ENCODE results near the gene OFD1.
A peak's percentile ranks its signal among the peaks of the same experiment; 100 is the strongest.

OFD1 gene

DNA sequence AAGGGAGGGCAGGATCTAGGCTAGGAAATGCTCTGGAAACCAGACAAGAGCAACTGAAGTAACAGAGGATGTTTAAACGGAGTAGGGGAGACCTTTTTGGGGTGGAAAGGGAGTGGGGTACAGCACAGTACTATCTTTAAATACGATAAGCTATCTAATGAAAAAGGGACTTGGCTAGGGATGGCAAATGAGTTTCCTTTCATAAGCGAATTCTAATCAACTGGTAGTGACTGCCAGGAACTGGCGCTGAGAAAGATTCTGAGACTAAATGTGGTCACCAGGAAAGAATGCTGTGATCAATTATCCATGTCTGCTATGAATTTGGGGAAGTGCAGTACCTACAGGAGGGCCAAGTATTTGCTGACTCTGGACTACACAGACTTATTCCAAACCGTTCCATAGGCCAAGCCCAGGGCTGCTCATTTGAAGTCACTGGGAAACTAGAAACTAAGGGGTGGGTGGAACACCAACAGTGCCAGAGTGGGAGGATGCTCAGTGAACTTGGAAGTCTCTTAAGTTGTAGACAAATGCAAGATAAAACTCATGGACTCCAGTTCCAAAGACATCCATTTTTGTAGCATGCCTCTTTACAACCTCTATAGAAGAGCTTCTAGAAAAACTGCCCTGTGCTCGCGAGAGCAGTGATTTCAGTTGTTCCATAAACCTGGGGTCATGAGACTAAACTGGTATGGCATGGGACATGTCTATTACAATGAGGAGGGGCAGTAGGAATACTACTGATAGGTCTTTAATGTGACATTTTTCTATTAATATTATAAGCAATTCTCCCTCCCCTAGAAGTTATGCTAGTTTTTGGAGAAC lies 2.1 kb upstream of the OFD1 start:
- TF ChIP-seq TAF1 (IDR thresholded peaks at IDR 0.05; ENCODE audit: borderline replicate concordance, low read depth, low read length) (no peak), POLR2AphosphoS5 (IDR thresholded peaks at IDR 0.05; ENCODE audit: low read depth, low read length) (no peak), POLR2A (IDR thresholded peaks at IDR 0.05; ENCODE audit: low read depth, low read length) (no peak)
- FAIRE-seq (peak; percentile 42), DNase-seq (ENCODE audit: insufficient read length) (no peak)

DNA sequence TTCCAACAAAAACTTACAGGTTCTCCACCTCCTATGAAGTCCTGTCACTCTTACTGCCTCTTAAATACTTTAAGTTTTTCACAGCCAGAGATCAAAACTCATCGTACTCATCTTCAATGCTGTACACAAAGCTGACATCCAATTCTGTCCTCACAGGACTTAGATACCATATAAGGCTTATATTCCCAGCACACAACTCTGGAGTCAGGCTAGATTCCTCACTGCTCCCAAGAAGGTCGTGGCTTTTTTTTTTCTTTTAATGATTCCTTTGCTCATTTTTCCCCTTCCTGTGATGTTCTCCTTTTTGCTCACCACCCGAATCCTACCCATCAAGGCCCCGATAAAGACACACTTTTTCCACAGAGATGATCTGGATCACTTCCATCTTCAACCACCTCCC lies 1.0 kb upstream of the OFD1 start:
- TF ChIP-seq TAF1 (IDR thresholded peaks at IDR 0.05; ENCODE audit: borderline replicate concordance, low read depth, low read length), result no peak
- no peak for FAIRE-seq
- no peak for DNase-seq (ENCODE audit: insufficient read length)

DNA sequence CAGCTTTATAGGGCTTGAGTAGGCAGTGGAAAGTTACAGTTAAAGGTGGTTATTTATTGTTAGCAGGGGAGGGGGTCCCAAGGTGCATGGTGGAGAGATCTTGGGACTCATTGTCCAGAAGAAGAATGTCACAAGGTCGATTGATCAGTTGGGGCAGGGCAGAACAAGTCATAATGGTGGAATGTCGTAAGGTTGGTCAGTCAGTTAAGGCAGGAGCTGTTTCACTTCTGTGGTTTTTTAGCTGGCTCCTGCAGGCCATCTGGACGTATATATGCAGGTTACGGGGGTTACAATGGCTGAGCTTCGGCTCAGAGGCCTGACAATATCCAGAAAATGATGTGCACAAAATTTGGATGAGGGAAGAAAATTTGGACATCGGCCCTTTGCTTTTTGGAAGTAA lies 7.1 kb downstream of the OFD1 start:
- DNase-seq (ENCODE audit: insufficient read length) (no peak), FAIRE-seq (peak; percentile 89)
- TF ChIP-seq TAF1 (IDR thresholded peaks at IDR 0.05; ENCODE audit: borderline replicate concordance, low read depth, low read length), result no peak
- TF ChIP-seq POLR2AphosphoS5 (IDR thresholded peaks at IDR 0.05; ENCODE audit: low read depth, low read length), result no peak
- TF ChIP-seq POLR2A (IDR thresholded peaks at IDR 0.05; ENCODE audit: low read depth, low read length), result no peak

DNA sequence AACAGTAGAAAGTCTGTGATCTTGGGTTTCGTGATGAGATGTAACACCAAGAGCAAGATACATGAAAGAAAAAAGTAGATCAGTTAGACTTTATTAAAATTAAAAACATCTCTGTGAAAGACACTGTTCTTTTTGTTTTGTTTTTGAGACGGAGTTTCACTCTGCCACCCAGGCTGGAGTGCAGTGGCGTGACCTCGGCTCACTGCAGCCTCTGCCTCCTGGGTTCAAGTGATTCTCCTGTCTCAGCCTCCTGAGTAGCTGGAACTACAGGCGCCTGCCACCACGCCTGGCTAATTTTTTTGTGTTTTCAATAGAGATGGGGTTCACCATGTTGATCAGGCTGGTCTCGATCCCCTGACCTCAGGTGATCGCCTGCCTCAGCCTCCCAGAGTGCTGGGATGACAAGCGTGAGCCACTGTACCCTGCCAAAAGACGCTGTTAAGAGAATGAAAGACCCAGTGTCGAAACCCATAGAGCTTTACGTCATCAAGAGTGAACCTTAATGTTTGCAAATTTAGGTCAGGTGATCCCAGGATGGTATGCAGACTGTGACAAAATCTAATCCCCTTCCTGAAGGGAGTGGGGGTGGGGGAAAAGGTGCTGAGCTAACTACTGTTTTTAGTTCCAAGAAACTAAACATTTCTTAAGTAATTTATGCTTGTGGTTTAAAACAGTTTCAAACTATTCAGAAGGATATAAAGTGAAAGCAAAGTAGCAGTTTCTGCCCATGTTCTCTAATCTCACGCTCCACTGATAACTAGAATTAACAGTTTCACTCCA lies 8.0 kb downstream of the OFD1 start:
- no peak for TF ChIP-seq POLR2AphosphoS5 (IDR thresholded peaks at IDR 0.05; ENCODE audit: low read depth, low read length)
- no peak for TF ChIP-seq POLR2A (IDR thresholded peaks at IDR 0.05; ENCODE audit: low read depth, low read length)
- TF ChIP-seq TAF1 (IDR thresholded peaks at IDR 0.05; ENCODE audit: borderline replicate concordance, low read depth, low read length), result no peak
- DNase-seq (ENCODE audit: insufficient read length) (no peak), FAIRE-seq (peak; percentile 94)

DNA sequence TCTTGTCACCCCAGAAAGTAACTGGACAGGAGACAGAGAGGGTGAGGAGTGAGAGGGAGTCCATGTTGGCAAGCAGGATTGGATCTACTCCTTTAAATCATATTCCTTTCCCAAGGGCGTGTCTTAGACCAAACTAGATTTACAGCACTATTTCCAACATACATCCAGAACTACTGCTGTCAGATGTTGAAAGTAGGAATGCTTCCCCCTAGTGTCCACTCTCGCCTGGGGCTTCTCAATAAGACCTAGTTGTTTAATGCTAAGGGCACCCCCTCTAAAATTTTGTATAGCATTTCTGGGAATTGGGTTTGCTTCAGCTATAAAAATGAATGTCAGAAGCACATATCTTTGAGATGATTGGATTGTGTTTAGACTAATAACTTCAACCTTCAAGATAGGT lies 13.3 kb downstream of the OFD1 start:
- TF ChIP-seq POLR2A (IDR thresholded peaks at IDR 0.05; ENCODE audit: low read depth, low read length), result no peak
- no peak for TF ChIP-seq POLR2AphosphoS5 (IDR thresholded peaks at IDR 0.05; ENCODE audit: low read depth, low read length)
- TF ChIP-seq TAF1 (IDR thresholded peaks at IDR 0.05; ENCODE audit: borderline replicate concordance, low read depth, low read length), result no peak
- FAIRE-seq (peak; percentile 87), DNase-seq (ENCODE audit: insufficient read length) (no peak)

DNA sequence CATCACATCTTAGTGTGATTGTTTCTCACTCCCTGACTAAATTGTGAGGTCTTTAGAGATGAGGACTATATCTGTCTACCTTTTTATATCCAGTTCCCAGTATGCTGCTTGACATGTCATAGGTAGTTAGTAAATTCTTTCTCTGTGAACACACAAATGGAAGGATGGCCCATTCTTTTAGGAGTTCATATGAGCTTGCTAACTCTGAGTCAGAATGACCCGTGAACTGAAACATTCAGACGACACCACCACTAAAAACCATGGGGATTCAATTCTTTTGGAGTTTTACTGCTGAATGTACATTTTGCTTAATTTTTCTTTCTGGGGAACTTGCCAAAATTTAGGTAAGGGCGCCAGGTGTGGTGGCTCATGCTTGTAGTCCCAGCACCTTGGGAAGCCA lies 13.9 kb downstream of the OFD1 start:
- TF ChIP-seq POLR2A (IDR thresholded peaks at IDR 0.05; ENCODE audit: low read depth, low read length), result no peak
- TF ChIP-seq POLR2AphosphoS5 (IDR thresholded peaks at IDR 0.05; ENCODE audit: low read depth, low read length), result no peak
- TF ChIP-seq TAF1 (IDR thresholded peaks at IDR 0.05; ENCODE audit: borderline replicate concordance, low read depth, low read length), result no peak

DNA sequence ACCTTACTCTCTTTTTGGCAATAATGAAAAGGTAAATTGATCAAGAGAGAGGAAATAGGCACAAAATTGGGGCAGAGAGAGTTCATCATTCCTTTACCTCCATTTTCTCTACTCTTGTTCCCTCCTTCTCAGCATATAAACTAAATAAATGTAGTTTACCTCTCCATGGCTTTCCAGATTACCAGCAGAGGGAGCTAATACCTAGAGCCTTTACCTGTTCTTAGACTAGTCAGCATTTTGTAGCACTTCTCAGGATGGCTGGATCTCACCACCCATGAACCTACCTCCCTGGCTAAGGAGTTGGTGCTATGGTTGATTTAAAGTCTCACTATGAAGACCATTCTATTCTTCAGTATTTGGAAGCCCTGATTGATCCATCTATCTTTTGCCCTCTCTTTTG lies 15.7 kb downstream of the OFD1 start:
- DNase-seq (ENCODE audit: insufficient read length) (no peak), FAIRE-seq (peak; percentile 88)
- TF ChIP-seq POLR2AphosphoS5 (IDR thresholded peaks at IDR 0.05; ENCODE audit: low read depth, low read length) (no peak), POLR2A (IDR thresholded peaks at IDR 0.05; ENCODE audit: low read depth, low read length) (no peak), TAF1 (IDR thresholded peaks at IDR 0.05; ENCODE audit: borderline replicate concordance, low read depth, low read length) (no peak)

More for the DNA sequence above, 13.9 kb downstream of the OFD1 start:
- DNase-seq (ENCODE audit: insufficient read length) (no peak), FAIRE-seq (no peak)

DNA sequence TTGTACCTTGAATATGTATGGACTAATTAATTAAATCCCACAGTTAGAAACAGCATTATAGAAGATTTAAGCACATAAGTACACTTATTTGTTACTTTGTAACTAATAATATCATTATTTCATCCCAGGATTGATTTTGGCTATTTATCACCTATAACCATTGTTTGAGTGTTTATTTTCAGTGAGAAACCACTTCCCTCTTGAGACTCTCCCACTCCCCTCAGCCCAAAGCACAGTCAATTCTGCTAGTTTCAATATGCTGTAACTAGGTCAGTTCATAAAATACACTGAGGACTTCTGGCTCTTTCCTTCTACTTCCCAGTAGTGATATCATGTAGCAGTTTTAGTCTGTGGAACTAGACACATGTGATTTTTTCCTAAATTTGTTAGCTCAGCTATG lies 16.3 kb downstream of the OFD1 start:
- DNase-seq (ENCODE audit: insufficient read length) (no peak), FAIRE-seq (peak; percentile 79)
- TF ChIP-seq POLR2A (IDR thresholded peaks at IDR 0.05; ENCODE audit: low read depth, low read length), result no peak
- TF ChIP-seq TAF1 (IDR thresholded peaks at IDR 0.05; ENCODE audit: borderline replicate concordance, low read depth, low read length), result no peak
- no peak for TF ChIP-seq POLR2AphosphoS5 (IDR thresholded peaks at IDR 0.05; ENCODE audit: low read depth, low read length)

DNA sequence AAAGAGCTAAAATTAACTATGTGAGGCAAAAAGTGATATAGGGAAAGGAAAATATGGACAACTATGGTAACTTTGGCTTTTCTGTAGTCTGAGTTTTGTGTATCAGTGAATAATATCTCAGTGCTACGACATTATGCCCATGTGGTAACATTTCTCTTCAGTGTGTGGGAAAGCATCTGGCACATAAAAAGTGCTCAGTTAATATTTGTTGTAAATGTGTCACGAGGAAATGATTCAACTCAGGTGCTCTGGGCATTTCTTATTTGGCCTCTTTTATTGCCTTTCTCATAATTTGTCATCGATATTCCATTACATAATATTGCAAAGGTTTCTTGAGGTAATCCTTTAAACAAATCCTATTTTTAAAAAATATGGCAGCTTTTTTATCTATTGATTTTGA lies 17.6 kb downstream of the OFD1 start:
- TF ChIP-seq TAF1 (IDR thresholded peaks at IDR 0.05; ENCODE audit: borderline replicate concordance, low read depth, low read length) (no peak), POLR2A (IDR thresholded peaks at IDR 0.05; ENCODE audit: low read depth, low read length) (no peak), POLR2AphosphoS5 (IDR thresholded peaks at IDR 0.05; ENCODE audit: low read depth, low read length) (no peak)
- no peak for DNase-seq (ENCODE audit: insufficient read length)
- FAIRE-seq, result peak; percentile 67

DNA sequence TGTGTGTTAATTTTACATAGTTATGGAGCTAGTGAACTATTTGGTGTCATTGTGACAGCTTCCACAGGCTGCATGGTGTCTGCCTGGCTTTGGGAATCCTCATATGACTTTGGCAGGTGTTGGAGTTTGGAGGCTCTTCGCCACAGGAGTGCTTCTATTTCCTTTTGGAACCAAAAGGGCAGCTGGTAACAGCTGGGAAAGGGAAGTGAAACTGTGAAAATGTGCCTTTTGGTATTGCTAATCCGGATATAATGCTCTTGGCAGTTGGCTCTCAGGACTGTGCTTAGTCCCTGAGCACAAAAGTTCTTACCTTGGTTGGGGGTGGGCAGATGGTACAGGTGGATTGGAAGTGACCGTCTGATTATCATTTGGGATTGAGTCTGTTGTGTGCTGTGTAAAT lies 18.1 kb downstream of the OFD1 start:
- FAIRE-seq (peak; percentile 92), DNase-seq (ENCODE audit: insufficient read length) (no peak)

DNA sequence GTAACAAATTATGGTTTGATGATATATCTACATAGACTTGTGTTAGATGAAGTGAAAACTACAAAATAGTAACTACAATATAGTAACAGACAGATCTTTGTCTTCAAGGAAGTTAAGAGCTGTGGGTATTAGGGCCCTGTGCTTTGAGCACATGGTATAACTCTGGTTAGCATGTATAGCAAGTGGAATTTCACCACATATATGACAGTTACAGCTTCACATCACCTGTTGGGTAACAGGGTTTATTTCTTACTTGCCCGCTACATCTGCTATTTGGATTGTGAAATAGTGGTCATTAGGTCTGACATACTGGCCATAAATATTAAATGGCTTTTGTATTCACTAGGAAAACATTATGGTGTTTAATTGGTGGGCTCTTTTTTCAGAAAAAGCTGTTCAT lies 20.2 kb downstream of the OFD1 start:
- no peak for DNase-seq (ENCODE audit: insufficient read length)
- FAIRE-seq, result no peak
- TF ChIP-seq POLR2A (IDR thresholded peaks at IDR 0.05; ENCODE audit: low read depth, low read length), result no peak

More for the DNA sequence above, 18.1 kb downstream of the OFD1 start:
- TF ChIP-seq POLR2A (IDR thresholded peaks at IDR 0.05; ENCODE audit: low read depth, low read length) (no peak), POLR2AphosphoS5 (IDR thresholded peaks at IDR 0.05; ENCODE audit: low read depth, low read length) (no peak)

DNA sequence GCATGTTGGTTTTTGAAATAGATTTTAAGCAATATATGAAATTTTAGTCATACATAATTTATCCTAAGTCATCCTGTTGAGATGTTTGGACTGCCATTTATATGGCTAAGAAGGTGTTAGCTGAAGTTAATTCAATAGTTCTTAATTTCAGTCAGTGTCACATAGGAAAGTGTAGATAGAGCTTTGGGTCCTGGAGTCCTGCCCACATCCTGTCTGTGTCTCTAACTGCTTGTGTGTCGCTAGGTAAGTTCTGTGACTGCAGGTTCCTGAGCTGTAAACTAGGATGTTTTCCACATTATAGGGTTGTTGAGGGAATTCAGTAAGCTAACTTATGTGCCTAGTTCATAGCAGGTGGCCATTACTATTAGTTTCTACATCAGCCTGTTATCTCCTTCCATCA lies 20.7 kb downstream of the OFD1 start:
- no peak for DNase-seq (ENCODE audit: insufficient read length)
- no peak for FAIRE-seq
- no peak for TF ChIP-seq TAF1 (IDR thresholded peaks at IDR 0.05; ENCODE audit: borderline replicate concordance, low read depth, low read length)
- no peak for TF ChIP-seq POLR2A (IDR thresholded peaks at IDR 0.05; ENCODE audit: low read depth, low read length)
- TF ChIP-seq POLR2AphosphoS5 (IDR thresholded peaks at IDR 0.05; ENCODE audit: low read depth, low read length), result no peak

All from GM12892 (cell line).